ENCODE results near the gene CNNM4.

Gene CNNM4

GRCh38 chr2:96861074-96861473 lies 100.4 kb downstream of the CNNM4 start:
- no peak for DNase-seq
